ENCODE results near the gene UBA6. TPM values are rescaled to one million over a fixed set of nuclear protein-coding genes. Genes with fewer than 3 reads are reported as not detected.

UBA6 gene
- total and polyA plus RNA-seq, 2 donors, result 13.8 to 53.5 TPM

DNA sequence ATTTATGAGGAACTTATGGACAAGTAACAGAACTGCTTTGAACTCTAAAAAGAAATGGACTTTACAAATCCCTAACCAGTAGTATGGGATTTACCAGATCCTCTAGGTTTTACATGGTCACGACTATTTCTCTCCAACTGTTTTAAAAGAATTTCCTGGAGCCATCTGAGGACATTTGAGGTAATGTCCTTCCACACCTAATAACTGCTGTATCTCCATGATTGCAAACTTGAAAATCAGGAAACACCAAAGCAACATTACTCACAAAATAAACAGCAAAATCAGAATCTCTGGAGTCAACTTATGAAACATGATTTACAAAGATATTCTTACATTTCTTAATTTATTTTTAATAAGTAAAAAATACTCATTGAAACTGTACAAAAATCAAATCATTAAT is 84.5 kb downstream of the UBA6 start:
- Histone ChIP-seq H3K36me3 (ENCODE audit: control insufficient read depth in 2 of 2, insufficient read depth in 2 of 2, low read length in 1 of 2) (peaks cover 5 to 11% of the 10 kb centered on the region in 2 donors), H3K27ac (ENCODE audit: low read depth in 1 of 2, low read length in 1 of 2) (no peak overlapping the region), H3K4me3 (ENCODE audit: low read length in 2 of 2) (no peak overlapping the region), H3K4me1 (ENCODE audit: control insufficient read depth in 2 of 2, insufficient read depth in 2 of 2, low read length in 2 of 2) (no peaks in the 10 kb centered on the region), H3K27me3 (ENCODE audit: control insufficient read depth in 2 of 2, insufficient read depth in 1 of 2, low read length in 1 of 2) (no peaks in the 10 kb centered on the region), H3K9me3 (ENCODE audit: control insufficient read depth in 2 of 2, insufficient read depth in 1 of 2, low read length in 1 of 2) (no peaks in the 10 kb centered on the region)
- DNase-seq (ENCODE audit: low read depth in 6 of 9, low spot score in 9 of 9), result no peak
- 98% methylated on average over 1 of the region's 1 CpG for WGBS

DNA sequence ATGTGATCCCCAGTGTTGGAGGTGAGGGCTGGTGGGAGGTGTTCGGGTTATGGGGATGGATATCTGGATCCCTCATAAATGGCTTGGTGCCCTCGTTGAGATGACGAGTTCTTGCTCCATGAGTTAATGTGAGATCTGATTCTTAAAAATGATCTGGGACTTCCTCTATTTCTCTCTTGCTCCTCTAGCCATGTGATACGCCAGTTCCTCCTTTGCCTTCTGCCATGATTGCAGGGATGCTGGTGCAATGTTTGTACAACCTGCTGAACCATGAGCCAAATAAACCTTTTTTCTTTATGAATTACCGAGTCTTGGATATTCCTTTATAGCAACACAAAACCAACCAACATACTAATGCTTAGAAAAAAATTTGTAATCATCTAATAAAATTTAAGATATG is 85.8 kb downstream of the UBA6 start:
- Histone ChIP-seq H3K27me3 (ENCODE audit: control insufficient read depth in 2 of 2, insufficient read depth in 1 of 2, low read length in 1 of 2) (no peaks in the 10 kb centered on the region), H3K4me3 (ENCODE audit: low read length in 2 of 2) (no peak overlapping the region), H3K36me3 (ENCODE audit: control insufficient read depth in 2 of 2, insufficient read depth in 2 of 2, low read length in 1 of 2) (peaks cover 5 to 9% of the 10 kb centered on the region in 2 donors), H3K27ac (ENCODE audit: low read depth in 1 of 2, low read length in 1 of 2) (no peak overlapping the region), H3K9me3 (ENCODE audit: control insufficient read depth in 2 of 2, insufficient read depth in 1 of 2, low read length in 1 of 2) (no peaks in the 10 kb centered on the region), H3K4me1 (ENCODE audit: control insufficient read depth in 2 of 2, insufficient read depth in 2 of 2, low read length in 2 of 2) (no peaks in the 10 kb centered on the region)
- WGBS, result 98% methylated on average over 5 of the region's 5 CpGs
- no peak for DNase-seq (ENCODE audit: low read depth in 6 of 9, low spot score in 9 of 9)

DNA sequence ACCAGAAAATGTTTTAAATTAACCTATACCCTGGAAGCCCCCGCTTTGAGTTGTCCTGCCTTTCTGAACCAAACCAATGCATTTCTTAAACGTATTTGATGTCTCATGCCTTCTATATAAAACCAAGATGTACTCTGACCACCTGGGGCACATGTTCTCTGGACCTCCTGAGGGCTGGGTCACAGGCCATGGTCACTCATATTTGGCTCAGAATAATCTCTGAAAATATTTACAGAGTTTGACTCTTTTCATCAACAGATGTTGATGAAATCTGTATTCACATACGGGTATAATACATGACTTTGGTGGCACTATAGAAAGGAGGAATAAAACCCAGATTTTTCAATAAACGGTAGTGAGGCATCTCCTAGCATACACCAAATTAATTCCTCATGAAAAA is 86.8 kb downstream of the UBA6 start:
- WGBS, result 98% methylated on average over 4 of the region's 4 CpGs
- Histone ChIP-seq H3K27me3 (ENCODE audit: control insufficient read depth in 2 of 2, insufficient read depth in 1 of 2, low read length in 1 of 2) (no peaks in the 10 kb centered on the region), H3K4me1 (ENCODE audit: control insufficient read depth in 2 of 2, insufficient read depth in 2 of 2, low read length in 2 of 2) (no peaks in the 10 kb centered on the region)

DNA sequence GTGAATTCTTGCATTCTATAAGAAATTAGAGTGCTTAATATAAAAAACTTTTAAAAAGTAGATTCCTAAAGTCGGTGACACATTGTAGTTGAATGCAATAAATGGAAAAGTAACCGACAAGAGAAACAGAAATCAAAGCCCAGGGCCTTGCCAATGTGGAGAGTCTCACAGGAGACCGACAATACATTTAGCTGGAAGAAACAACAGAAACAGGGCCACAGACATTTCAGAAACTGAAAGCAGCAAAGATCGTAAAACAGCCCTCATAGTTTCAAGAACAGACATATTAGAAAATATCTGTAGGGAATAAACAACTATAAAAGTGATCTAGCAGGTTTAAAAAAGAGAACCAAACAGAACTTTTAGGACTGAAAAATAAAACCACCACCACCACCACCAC is 92.9 kb downstream of the UBA6 start:
- Histone ChIP-seq H3K9me3 (ENCODE audit: control insufficient read depth in 2 of 2, insufficient read depth in 1 of 2, low read length in 1 of 2) (no peaks in the 10 kb centered on the region), H3K4me3 (ENCODE audit: low read length in 2 of 2) (no peak overlapping the region), H3K36me3 (ENCODE audit: control insufficient read depth in 2 of 2, insufficient read depth in 2 of 2, low read length in 1 of 2) (no peaks in the 10 kb centered on the region), H3K27me3 (ENCODE audit: control insufficient read depth in 2 of 2, insufficient read depth in 1 of 2, low read length in 1 of 2) (no peaks in the 10 kb centered on the region), H3K4me1 (ENCODE audit: control insufficient read depth in 2 of 2, insufficient read depth in 2 of 2, low read length in 2 of 2) (no peaks in the 10 kb centered on the region), H3K27ac (ENCODE audit: low read depth in 1 of 2, low read length in 1 of 2) (no peak overlapping the region)
- 90% methylated on average over 4 of the region's 4 CpGs for WGBS
- no peak for DNase-seq (ENCODE audit: low read depth in 6 of 9, low spot score in 9 of 9)

More for the DNA sequence above, 86.8 kb downstream of the UBA6 start:
- DNase-seq (ENCODE audit: low read depth in 6 of 9, low spot score in 9 of 9), result no peak
- Histone ChIP-seq H3K4me3 (ENCODE audit: low read length in 2 of 2) (no peak overlapping the region), H3K9me3 (ENCODE audit: control insufficient read depth in 2 of 2, insufficient read depth in 1 of 2, low read length in 1 of 2) (no peaks in the 10 kb centered on the region), H3K36me3 (ENCODE audit: control insufficient read depth in 2 of 2, insufficient read depth in 2 of 2, low read length in 1 of 2) (peaks cover 5 to 6% of the 10 kb centered on the region in 2 donors), H3K27ac (ENCODE audit: low read depth in 1 of 2, low read length in 1 of 2) (no peak overlapping the region)

DNA sequence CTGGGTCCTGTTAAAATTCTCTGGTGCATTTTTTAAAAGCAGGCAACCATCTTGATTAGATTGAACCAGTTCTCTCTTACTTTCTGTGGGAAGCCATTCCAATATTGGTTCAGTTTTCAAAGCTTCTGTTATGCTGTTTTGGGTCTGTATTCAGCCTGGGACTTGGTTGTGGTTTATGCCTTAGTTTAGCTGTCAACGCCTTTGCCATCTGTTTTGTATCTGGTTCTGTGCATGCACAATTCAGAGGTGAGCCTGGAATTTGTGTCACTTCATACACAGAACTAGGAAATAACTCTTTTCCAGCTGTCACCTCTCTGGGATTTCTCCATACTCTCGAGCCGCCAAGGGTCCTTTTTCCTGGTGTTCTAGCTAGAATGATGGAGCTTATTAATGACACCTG is 96.2 kb downstream of the UBA6 start:
- Histone ChIP-seq H3K9me3 (ENCODE audit: control insufficient read depth in 2 of 2, insufficient read depth in 1 of 2, low read length in 1 of 2) (no peaks in the 10 kb centered on the region), H3K27ac (ENCODE audit: low read depth in 1 of 2, low read length in 1 of 2) (no peak overlapping the region), H3K27me3 (ENCODE audit: control insufficient read depth in 2 of 2, insufficient read depth in 1 of 2, low read length in 1 of 2) (no peaks in the 10 kb centered on the region), H3K4me1 (ENCODE audit: control insufficient read depth in 2 of 2, insufficient read depth in 2 of 2, low read length in 2 of 2) (no peaks in the 10 kb centered on the region), H3K36me3 (ENCODE audit: control insufficient read depth in 2 of 2, insufficient read depth in 2 of 2, low read length in 1 of 2) (no peaks in the 10 kb centered on the region), H3K4me3 (ENCODE audit: low read length in 2 of 2) (no peak overlapping the region)
- 98% methylated on average over 3 of the region's 3 CpGs for WGBS
- no peak for DNase-seq (ENCODE audit: low read depth in 6 of 9, low spot score in 9 of 9)

DNA sequence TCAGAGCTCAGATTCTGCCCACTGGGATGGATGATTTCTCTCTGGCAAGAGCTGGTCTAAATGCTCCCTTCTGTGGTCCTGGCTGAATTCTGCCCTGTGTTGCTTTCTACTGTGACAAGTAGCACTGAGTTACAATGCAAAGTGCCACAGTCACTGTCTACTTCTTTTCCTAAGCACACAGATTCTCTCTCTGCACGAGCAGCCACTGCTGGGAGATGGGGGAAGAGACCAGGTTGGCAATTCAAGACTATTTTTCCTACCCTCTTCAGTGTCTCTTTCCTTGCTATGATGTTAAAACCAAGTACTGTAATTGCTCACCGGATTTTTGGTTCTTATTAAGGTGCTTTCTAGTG is 97.0 kb downstream of the UBA6 start:
- no peaks in the 10 kb centered on the region for H3K36me3 ChIP-seq (ENCODE audit: control insufficient read depth in 2 of 2, insufficient read depth in 2 of 2, low read length in 1 of 2)

DNA sequence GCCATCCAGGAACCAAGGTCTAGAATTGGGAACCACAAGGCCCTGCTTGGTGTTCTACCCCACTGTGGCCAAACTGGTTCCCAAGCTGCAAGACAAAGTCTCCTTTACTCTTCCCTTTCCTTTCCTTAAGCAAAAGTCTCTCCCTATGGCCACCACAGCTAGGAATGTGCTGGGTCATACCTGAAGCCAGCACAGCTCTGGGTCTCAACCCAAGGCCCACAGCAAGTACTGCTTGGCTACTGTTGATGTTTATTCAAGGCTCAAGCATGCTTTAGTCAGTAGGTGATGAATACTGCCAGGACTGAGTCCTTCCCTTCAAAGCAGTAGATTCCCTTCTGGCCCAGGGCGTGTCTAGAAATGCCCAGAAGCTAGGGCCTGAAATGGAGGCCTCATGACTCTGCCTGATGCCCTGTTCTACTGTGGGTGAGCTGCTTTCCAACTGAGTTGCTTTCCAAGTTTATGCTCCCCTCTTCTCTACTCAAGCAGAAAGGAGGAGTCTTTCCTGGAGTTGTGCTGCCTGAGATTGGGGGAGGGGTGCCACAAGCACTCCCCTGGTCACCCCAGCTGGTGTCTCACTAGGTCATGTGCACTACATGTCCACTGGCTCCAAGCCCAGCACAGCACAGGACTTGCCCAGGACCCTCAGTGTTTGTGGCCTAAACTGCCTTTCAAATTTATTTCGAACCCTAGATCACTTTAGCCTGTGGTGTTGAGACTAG is 97.5 kb downstream of the UBA6 start:
- Histone ChIP-seq H3K4me1 (ENCODE audit: control insufficient read depth in 2 of 2, insufficient read depth in 2 of 2, low read length in 2 of 2) (no peaks in the 10 kb centered on the region), H3K36me3 (ENCODE audit: control insufficient read depth in 2 of 2, insufficient read depth in 2 of 2, low read length in 1 of 2) (no peaks in the 10 kb centered on the region), H3K9me3 (ENCODE audit: control insufficient read depth in 2 of 2, insufficient read depth in 1 of 2, low read length in 1 of 2) (no peaks in the 10 kb centered on the region), H3K4me3 (ENCODE audit: low read length in 2 of 2) (no peak overlapping the region), H3K27ac (ENCODE audit: low read depth in 1 of 2, low read length in 1 of 2) (no peak overlapping the region), H3K27me3 (ENCODE audit: control insufficient read depth in 2 of 2, insufficient read depth in 1 of 2, low read length in 1 of 2) (no peaks in the 10 kb centered on the region)
- no peak for DNase-seq (ENCODE audit: low read depth in 6 of 9, low spot score in 9 of 9)
- 97% methylated on average over 2 of the region's 2 CpGs for WGBS

More for the DNA sequence above, 97.0 kb downstream of the UBA6 start:
- Histone ChIP-seq H3K4me3 (ENCODE audit: low read length in 2 of 2) (no peak overlapping the region), H3K27ac (ENCODE audit: low read depth in 1 of 2, low read length in 1 of 2) (no peak overlapping the region), H3K27me3 (ENCODE audit: control insufficient read depth in 2 of 2, insufficient read depth in 1 of 2, low read length in 1 of 2) (no peaks in the 10 kb centered on the region), H3K9me3 (ENCODE audit: control insufficient read depth in 2 of 2, insufficient read depth in 1 of 2, low read length in 1 of 2) (no peaks in the 10 kb centered on the region), H3K4me1 (ENCODE audit: control insufficient read depth in 2 of 2, insufficient read depth in 2 of 2, low read length in 2 of 2) (no peaks in the 10 kb centered on the region)
- 94% methylated on average over 2 of the region's 2 CpGs for WGBS
- no peak for DNase-seq (ENCODE audit: low read depth in 6 of 9, low spot score in 9 of 9)

DNA sequence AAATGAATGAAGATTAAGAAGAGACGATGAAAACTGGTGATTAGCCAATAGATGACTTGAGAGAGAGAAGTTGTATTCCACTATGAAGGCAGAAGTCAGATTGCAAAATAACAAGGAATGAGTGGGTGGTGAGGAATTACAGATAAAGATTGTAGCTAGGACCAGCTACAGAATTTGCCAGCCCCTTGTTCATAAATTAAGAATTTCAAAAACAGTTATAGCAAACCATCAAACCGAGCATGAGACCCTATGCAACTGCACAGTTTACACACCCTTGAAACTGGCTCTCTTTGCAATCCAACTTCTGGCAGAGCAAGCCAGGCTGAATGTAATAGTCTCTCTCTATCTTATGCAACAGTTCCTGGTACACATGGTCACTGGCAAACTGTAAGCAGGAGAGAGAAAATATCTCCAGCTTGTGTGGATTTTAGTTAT is 107.2 kb downstream of the UBA6 start:
- H3K36me3 ChIP-seq (ENCODE audit: control insufficient read depth in 2 of 2, insufficient read depth in 2 of 2, low read length in 1 of 2), result no peaks in the 10 kb centered on the region
- DNase-seq (ENCODE audit: low read depth in 6 of 9, low spot score in 9 of 9), result no peak
- peaks cover 0 to 2% of the 10 kb centered on the region in 2 donors for H3K9me3 ChIP-seq (ENCODE audit: control insufficient read depth in 2 of 2, insufficient read depth in 1 of 2, low read length in 1 of 2)
- H3K27ac ChIP-seq (ENCODE audit: low read depth in 1 of 2, low read length in 1 of 2), result no peak overlapping the region
- no peak overlapping the region for H3K4me3 ChIP-seq (ENCODE audit: low read length in 2 of 2)
- H3K4me1 ChIP-seq (ENCODE audit: control insufficient read depth in 2 of 2, insufficient read depth in 2 of 2, low read length in 2 of 2), result no peaks in the 10 kb centered on the region
- H3K27me3 ChIP-seq (ENCODE audit: control insufficient read depth in 2 of 2, insufficient read depth in 1 of 2, low read length in 1 of 2), result no peaks in the 10 kb centered on the region
- WGBS, result 98% methylated on average over 2 of the region's 2 CpGs

DNA sequence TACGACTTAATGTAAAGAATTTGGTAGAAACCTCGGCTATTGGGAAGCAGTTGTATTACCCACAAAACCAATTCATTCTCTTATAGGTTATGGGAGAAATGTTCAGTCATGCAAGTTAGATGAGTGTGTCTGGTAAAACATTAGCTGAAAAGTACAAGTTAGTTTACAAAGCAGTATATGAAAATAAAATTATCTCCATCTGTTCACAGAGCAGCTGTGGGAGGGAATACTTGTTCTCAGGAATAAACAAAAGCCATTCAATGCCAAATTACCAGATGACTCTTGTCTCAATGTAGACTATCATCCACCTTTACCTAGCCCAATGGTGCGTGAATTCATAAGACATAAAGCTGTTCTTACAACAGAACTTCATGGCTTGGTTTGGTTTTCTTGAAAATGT is 113.8 kb downstream of the UBA6 start:
- Histone ChIP-seq H3K36me3 (ENCODE audit: control insufficient read depth in 2 of 2, insufficient read depth in 2 of 2, low read length in 1 of 2) (no peaks in the 10 kb centered on the region), H3K4me1 (ENCODE audit: control insufficient read depth in 2 of 2, insufficient read depth in 2 of 2, low read length in 2 of 2) (peaks cover 0 to 3% of the 10 kb centered on the region in 2 donors), H3K9me3 (ENCODE audit: control insufficient read depth in 2 of 2, insufficient read depth in 1 of 2, low read length in 1 of 2) (no peaks in the 10 kb centered on the region), H3K27me3 (ENCODE audit: control insufficient read depth in 2 of 2, insufficient read depth in 1 of 2, low read length in 1 of 2) (no peaks in the 10 kb centered on the region), H3K4me3 (ENCODE audit: low read length in 2 of 2) (no peak overlapping the region), H3K27ac (ENCODE audit: low read depth in 1 of 2, low read length in 1 of 2) (no peak overlapping the region)
- DNase-seq (ENCODE audit: low read depth in 6 of 9, low spot score in 9 of 9), result no peak
- 97% methylated on average over 3 of the region's 3 CpGs for WGBS
